GM19025 (cell line): Measurements from ENCODE around the gene STARD10.
"Not testable (repeated sequence)": the region's sequence is repeated elsewhere in the genome, so short reads cannot be mapped to it uniquely, and the experiment has no call there.

Experiments
- ATAC-seq: cut with Tn5 transposase; IDR thresholded peaks from one replicate; pipeline ENCODE4 v1.9.1; 2021; ENCODE audit warnings: mild to moderate bottlenecking, low read depth, moderate library complexity; ENCODE audit not compliant: unreplicated experiment

Gene STARD10

GRCh38 chr11:72811686-72812085 is 17.8 kb upstream of the STARD10 start:
- ATAC-seq: not testable (repeated sequence)

DNA sequence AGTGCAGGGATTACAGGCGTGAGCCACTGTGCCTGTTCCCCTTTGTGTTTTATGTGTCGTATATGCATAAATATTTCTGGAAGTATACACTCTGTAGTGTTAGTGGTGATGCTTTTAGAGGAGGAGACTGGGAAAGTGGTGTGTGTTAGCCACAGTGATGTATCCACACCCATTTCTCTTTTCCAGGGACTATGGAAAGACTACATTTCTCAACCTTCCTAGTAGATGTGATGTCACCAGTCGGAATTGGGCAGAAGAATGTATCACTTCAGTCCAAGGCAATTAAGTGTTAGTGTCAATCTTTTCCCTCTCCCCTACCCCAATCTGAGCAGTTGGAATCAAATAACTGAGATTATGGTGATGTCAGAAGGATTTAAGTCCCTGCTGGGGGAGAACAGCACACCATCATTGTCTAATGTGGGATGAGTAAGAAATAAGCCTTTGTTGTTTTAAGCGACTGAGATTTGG is 14.5 kb upstream of the STARD10 start:
- no peak for ATAC-seq

GRCh38 chr11:72807792-72808191 is 13.9 kb upstream of the STARD10 start:
- ATAC-seq: no peak

DNA sequence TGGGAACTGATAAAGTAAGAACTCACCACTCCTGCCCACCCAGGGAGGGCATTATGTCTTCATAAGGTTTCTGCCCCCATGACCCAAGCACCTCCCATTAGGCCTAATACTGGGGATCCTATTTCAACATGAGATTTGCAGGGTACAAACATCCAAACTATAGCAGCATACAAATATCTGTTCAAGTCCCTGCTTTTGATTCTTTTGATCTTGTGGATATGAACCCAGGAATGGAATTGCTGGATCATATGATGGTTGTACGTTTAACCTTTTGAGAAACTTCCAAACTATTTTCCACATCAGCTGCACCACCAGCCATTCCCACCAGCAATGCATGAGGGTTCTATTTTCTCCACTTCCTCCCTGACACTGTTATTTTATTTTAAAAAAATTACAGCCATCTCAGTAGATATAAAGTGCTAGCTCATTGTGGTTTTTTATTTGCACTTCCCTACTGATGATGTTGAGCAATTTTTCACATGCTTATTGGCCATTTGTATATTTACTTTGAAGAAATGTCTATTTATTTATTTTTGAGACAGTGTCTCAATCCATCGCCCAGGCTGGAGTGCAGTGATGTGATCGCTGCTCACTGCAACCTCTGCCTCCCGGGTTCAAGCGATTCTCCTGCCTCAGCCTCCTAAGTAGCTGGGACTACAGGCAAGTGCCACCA is 13.3 kb upstream of the STARD10 start:
- no peak for ATAC-seq

- ATAC-seq: not testable (repeated sequence)
Measured at GRCh38 chr11:72806378-72806777, 12.5 kb upstream of the STARD10 start.

GRCh38 chr11:72805216-72805615 is 11.4 kb upstream of the STARD10 start:
- ATAC-seq: no peak

DNA sequence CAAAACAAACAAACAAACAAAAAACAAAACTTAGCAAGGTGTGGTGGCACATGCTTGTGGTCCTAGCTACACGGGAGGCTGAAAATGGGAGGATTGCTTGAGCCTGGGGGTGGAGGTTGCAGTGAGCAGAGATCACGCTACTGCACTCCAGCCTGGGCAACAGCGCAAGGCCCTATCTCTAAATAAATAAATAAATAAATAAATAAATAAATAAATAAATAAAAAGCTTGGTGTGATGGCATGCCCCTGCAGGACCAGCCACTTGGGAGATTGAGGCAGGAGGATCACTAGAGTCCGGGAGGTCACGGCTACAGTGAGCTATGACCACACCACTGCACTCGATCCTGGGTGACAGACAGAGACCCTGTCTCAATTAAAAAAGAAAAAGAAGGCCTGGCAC is 9.0 kb upstream of the STARD10 start:
- no peak for ATAC-seq

- no peak for ATAC-seq
Measured at GRCh38 chr11:72799441-72799840, 5.6 kb upstream of the STARD10 start.

- no peak for ATAC-seq
Measured at GRCh38 chr11:72798361-72798760, 4.5 kb upstream of the STARD10 start.

- no peak for ATAC-seq
Measured at GRCh38 chr11:72793076-72793424, 797 bp downstream of the STARD10 start.

GRCh38 chr11:72792437-72793021 is 1.3 kb downstream of the STARD10 start:
- no peak for ATAC-seq

DNA sequence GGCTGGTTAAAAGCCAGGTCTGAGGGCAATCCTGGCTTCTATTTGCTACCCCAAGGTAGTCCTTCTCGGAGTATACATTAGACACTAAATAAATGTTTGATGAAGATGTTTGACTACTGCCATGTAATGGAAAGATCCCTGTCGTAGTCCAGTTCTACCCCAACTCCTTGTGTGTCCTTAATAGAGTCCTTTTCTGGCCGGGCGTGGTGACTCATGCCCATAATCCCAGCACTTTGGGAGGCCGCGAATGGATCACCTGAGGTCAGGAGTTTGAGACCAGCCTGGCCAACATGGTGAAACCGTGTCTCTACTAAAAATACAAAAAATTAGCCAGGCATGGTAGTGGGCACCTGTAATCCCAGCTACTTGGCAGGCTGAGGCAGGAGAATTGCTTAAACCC is 2.6 kb downstream of the STARD10 start:
- ATAC-seq: not testable (repeated sequence)

GRCh38 chr11:72789493-72790131 is 4.2 kb downstream of the STARD10 start:
- no peak for ATAC-seq

GRCh38 chr11:72788241-72788640 is 5.6 kb downstream of the STARD10 start:
- no peak for ATAC-seq

GRCh38 chr11:72787216-72788104 is 6.4 kb downstream of the STARD10 start:
- ATAC-seq: no peak

DNA sequence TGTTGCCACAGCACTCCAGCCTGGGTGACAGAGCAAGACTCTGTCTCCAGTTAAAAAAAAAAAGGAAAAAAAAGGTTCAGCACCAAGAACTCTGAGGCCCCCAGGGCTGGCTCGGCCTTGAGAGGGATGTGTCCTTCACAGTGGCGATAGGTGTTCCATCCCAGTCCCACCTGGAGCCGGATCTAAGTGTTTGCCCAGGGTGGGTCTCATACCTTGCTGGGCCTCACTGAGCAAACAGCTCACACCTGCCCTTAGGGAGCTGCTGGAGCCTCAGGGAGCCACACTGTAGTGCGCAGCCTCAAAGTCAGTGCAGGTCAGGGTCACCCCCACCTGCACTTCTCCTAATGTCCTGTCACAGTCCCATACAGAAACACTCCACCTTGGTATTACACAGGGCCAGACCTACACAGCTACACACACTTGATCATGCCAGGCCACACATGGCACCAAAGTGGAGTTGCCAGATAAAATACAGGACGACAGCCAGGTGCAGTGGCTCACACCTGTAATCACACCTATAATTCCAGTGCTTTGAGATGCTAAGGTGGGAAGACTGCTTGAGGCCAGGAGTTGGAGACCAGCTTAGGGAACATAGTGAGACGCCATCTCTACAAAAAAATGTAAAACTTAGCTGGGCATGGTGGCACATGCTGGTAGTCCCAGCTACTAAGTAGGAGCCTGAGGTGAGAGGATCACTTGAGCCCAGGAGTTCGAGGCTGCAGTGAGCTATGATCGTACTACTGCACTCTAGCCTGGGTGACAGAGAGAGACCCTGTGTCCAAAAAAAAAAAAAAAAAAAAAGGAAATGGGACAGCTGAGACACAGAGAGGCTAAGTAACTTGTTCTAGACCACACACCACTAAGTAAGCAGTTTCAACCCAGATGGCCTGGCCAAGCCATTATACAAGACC is 7.3 kb downstream of the STARD10 start:
- no peak for ATAC-seq

DNA sequence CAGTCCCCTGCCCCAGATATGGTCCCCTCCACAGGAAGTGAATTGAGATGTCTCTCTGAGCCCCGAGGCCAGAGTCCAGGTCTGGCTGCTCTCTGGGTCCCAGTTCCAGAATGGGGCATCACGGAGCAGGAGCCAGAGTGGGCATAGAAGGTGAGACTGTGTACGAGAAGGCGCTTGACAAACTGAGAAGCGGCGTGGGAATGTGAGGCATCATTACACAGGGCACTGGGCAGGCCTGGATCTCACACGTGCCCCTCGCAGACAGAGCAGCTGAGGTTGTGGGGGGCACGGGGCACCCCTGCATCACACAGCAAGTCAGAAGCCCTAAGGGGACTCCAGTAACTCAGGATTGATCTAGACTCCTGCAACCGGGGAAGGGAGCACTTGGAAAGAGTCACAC is 9.2 kb downstream of the STARD10 start:
- no peak for ATAC-seq

DNA sequence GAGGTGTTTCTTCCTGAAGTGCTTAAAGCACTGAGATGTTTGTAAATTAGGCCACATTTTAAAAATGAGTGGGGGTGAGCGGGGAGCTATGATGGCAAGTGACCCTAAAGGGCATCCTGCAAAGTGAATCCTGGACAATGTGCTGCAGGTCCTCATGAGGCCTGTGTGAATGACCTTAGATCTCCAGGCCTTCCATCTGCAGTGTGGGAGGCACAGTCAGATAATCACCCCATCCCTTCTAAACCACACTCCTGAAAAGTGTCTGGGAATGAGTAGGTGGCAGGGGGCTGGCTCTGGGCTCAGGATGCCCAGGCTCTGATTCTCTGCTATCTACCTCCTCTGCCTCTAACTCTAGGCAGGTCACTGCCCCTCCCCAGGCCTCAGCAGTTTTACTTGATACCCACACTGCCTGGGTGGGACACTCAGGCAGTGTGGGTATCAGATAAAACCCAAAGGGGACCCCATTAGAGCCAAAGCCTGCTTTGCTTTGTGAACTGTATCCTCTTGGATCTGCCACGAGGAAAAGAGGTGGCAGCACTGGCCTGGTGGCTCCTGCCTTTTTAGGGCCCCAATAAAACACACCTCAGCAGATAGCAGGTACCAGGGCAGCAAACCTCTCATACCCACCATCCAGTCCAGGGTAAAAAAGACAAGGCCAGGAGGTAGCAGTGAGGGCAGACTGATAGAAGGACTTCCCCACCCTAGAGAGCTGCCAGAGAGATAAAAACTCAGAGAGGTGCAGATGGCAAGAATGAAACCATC is 10.5 kb downstream of the STARD10 start:
- ATAC-seq: no peak
